ENCODE data around the gene ITGB2.

ITGB2 gene

GRCh38 chr21:44844256-44844655 is 76.4 kb downstream of the ITGB2 start:
- DNase-seq: no peak

DNA sequence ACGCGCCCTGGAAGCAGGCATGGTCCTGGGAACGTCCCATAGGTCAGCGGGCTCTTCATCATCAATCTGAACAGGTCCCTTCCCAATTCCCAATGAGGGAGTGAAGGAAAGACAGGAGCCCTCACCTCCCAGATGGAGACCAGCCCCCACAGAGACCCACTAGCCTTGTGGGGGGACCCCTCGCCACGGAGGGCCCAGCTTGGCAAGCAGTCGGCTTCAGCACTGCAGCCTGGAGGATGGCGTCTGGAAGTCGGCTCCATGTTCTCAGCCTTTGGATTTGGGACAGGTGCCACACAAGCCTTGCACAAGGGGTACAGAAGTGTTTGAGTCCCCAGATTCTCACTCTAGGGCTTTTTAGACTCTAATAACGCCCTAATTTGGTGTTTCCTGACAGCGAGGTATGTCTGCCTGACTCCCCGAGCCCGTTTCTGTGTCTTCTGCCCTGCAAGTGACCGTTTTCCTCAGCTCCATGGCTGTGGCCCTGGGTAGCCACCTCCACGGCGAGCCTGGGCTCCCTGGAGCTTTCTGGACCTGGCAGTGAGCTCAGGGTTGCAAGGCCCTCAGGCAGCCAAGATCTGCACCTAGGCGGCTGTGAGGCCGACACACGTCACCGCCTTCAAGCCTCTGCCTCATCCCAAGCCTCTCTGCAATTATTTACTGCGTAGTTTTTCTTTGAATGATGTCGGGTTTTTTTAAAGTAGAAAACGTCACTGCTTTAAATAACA is 77.8 kb downstream of the ITGB2 start:
- DNase-seq: no peak

DNA sequence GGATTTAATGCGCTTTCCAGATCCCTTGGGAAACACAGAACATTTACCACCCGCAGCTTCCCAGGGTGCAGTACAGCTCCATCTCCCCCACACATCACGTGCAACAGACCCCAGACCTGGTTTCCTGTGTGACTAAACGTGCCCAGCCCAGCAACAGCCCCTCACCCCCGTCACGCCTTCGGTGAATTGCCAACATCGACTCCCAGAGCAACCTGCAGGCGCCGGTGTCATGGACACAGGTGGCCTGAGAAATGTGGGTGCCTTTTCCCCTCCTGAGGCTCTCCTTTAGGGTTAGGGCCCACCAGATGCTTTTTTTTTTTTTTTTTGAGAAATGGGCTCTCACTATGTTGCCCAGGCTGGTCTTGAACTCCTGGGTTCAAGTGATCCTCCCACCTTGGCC is 78.6 kb downstream of the ITGB2 start:
- DNase-seq: no peak

DNA sequence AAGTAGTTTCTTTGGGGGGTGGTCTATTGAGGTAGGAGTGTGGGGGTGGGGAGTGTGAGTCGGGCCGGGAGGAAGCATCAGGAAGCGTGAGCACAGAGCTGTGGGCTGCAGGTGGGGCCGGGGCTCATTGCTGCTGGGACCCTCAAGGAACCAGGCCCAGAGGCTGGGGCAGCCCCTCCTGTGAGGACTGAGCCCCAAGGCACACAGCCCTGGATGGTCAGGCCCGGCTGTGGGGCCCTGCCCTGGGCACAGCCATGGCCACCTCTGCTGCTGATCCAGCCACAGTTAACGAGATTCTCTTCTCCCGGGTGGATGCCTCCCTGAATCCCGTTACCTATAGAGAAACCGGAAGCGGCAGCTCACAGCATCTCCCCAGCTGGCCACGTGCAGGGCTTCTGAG is 79.9 kb downstream of the ITGB2 start:
- no peak for DNase-seq

- no peak for DNase-seq
These were observed 81.7 kb downstream of the ITGB2 start for GRCh38 chr21:44838951-44839350.

DNA sequence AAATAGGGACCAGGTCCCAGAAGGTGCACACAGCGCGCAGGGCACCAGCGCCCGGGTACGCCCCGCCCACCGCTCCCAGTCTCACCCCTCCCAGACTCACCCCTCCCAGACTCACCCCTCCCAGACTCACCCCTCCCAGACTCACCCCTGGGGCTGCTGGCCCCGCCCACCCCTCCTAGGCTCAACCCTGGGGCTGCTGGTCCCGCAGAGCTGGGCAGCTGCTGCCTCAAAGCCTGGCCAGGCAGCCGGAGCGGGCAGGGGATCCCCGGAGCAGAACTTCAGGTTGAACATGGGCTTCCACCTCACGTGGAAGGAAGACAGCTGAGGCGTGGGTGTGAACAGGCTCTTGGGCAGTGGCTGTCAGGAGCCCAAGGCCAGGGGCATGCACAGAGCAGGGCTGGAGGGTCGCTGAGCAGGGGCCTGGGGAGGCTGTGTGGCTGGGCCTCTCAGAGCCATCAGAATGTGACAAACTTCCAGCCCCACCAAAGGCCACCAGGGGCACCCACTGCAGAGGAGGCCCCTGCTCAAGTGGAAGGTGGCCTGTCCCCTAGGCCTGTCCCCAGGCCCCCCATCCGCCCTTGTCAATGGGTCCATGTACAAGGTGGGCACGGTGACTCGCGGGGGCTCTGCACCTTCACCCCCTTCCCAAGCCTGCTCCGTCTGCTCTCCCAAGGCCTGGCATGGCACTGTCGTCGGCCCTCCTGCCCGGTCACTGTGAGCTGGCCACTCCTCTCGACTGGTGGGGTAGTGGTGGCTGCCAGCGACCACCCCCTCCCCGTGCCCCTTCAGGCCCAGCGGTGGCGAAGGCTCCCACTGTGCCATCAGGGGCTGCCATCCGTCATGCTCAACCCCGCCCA is 82.4 kb downstream of the ITGB2 start:
- no peak for DNase-seq

DNA sequence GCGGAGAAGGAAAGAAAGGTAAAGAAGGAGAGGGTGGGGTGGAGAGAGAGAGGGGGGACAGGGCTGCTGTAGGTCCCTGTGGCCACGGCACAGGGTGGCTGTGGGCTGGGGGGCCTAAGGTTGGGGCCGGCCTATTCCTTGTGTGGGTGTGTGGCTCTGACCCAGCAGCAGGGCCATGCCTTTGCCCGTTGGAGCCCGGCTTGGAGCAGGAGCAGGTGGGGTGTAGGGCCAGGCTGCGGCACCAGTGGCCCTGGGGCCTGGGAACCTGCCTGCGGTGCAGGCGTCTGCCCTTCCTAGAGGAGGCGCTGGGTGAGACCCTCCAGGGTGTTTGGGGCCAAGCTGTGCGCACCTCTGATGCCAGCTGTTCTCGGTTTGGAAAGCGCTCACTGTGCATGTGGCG is 83.2 kb downstream of the ITGB2 start:
- no peak for DNase-seq

DNA sequence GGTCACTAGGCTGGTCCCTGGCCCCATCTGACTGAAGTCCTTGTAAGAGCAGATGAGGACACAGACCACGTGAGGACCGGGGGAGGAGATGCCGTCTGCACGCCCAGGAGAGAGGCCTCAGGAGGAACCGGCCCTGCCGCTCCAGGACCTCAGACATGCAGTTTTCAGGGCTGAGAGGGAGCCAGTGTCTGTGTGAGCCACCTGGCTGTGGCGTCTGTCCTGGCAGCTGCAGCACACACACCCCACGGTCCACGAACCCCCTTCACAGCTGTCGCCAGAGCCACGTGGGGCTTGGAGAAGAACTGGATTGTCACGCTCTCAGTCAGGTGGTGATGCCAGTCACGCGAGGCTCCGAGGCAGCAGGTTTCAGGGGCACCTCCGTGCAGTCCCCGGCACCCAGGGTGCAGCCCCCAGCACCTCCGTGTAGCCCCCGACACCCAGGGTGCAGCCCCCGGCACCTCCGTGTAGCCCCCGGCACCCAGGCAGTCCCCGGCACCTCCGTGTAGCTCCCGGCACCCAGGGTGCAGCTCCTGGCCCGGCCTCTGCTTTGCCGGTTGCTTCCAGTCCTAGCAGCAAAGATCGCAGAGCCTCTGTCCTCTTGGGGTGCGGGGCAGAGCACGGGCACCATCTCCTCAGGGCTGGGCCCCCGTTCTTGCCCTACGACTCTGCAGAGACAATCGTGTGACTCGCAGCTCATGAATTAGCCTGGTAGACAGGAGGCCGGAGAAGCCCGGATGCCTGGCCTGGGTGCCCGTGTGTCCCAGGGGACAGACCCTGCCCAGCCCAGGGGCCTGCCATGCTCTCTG is 83.8 kb downstream of the ITGB2 start:
- DNase-seq: no peak

DNA sequence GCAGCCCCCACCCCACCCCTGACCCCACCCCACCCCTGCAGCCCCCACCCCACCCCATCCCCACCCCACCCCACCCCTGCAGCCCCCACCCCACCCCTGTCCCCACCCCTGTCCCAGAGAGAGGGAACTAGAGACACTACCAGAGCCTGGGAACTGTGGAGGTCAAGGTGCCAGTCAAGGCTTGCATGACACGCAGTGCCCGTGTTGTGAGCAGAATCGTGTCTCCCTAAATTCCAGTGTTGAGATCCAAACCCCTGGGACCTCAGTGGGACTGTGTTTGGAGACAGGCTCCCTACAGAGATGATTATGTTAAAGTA is 84.4 kb downstream of the ITGB2 start:
- no peak for DNase-seq

Data from activated CD4-positive, alpha-beta T cell treated with anti-CD3 and anti-CD28 coated beads, Interleukin-2, amount 50 U/mL, for 48 hours (primary cell).